ENCODE results near the gene RNASE7.

Gene RNASE7

GRCh38 chr14:21083565-21084325 lies 41.6 kb downstream of the RNASE7 start:
- Histone ChIP-seq H2AFZ (ENCODE audit: low read length) (no peak overlapping the region), H3K9ac (ENCODE audit: low read length) (no peak overlapping the region), H4K20me1 (ENCODE audit: insufficient read depth, low read length) (no peaks in the 10 kb centered on the region), H3K36me3 (ENCODE audit: insufficient read depth, low read length) (no peaks in the 10 kb centered on the region), H3K4me1 (ENCODE audit: insufficient read depth, low read length, severe bottlenecking) (no peaks in the 10 kb centered on the region), H3K27me3 (ENCODE audit: insufficient read depth, low read length) (peaks cover 9% of the 10 kb centered on the region; the same call in 1 of the 2 replicates), H3K79me2 (ENCODE audit: insufficient read depth, low read length) (no peaks in the 10 kb centered on the region), H3K4me3 (ENCODE audit: low read depth, low read length, poor library complexity, severe bottlenecking) (no peak overlapping the region), H3K4me2 (ENCODE audit: low read length) (no peak overlapping the region), H3F3A (ENCODE audit: insufficient read depth, low read length) (no peaks in the 10 kb centered on the region), H3K9me2 (ENCODE audit: low read depth, low read length) (no peaks in the 10 kb centered on the region), H3K27ac (ENCODE audit: low read depth, low read length, poor library complexity, severe bottlenecking) (no peak overlapping the region), H3K9me3 (ENCODE audit: low read length) (no peaks in the 10 kb centered on the region)
- TF ChIP-seq CTCF (IDR thresholded peaks at IDR 0.05; ENCODE audit: low read length) (no peak), EZH2 (IDR thresholded peaks at IDR 0.05; ENCODE audit: borderline replicate concordance, low read length) (no peak)

GRCh38 chr14:21084396-21084795 lies 42.2 kb downstream of the RNASE7 start:
- Histone ChIP-seq H2AFZ (ENCODE audit: low read length) (no peak overlapping the region), H3K27me3 (ENCODE audit: insufficient read depth, low read length) (peaks cover 9% of the 10 kb centered on the region; the same call in 1 of the 2 replicates), H3K36me3 (ENCODE audit: insufficient read depth, low read length) (no peaks in the 10 kb centered on the region), H3F3A (ENCODE audit: insufficient read depth, low read length) (no peaks in the 10 kb centered on the region), H4K20me1 (ENCODE audit: insufficient read depth, low read length) (no peaks in the 10 kb centered on the region), H3K79me2 (ENCODE audit: insufficient read depth, low read length) (no peaks in the 10 kb centered on the region), H3K9me3 (ENCODE audit: low read length) (no peaks in the 10 kb centered on the region), H3K4me3 (ENCODE audit: low read depth, low read length, poor library complexity, severe bottlenecking) (no peak overlapping the region), H3K9ac (ENCODE audit: low read length) (no peak overlapping the region), H3K4me1 (ENCODE audit: insufficient read depth, low read length, severe bottlenecking) (no peaks in the 10 kb centered on the region), H3K9me2 (ENCODE audit: low read depth, low read length) (no peaks in the 10 kb centered on the region), H3K27ac (ENCODE audit: low read depth, low read length, poor library complexity, severe bottlenecking) (no peak overlapping the region), H3K4me2 (ENCODE audit: low read length) (no peak overlapping the region)
- TF ChIP-seq CTCF (IDR thresholded peaks at IDR 0.05; ENCODE audit: low read length), result no peak
- TF ChIP-seq EZH2 (IDR thresholded peaks at IDR 0.05; ENCODE audit: borderline replicate concordance, low read length), result no peak

GRCh38 chr14:21084998-21085853 lies 43.1 kb downstream of the RNASE7 start:
- Histone ChIP-seq H3K27ac (ENCODE audit: low read depth, low read length, poor library complexity, severe bottlenecking) (no peak overlapping the region), H3K36me3 (ENCODE audit: insufficient read depth, low read length) (no peaks in the 10 kb centered on the region), H3F3A (ENCODE audit: insufficient read depth, low read length) (no peaks in the 10 kb centered on the region), H3K79me2 (ENCODE audit: insufficient read depth, low read length) (no peaks in the 10 kb centered on the region), H3K9me3 (ENCODE audit: low read length) (no peaks in the 10 kb centered on the region), H3K9ac (ENCODE audit: low read length) (no peak overlapping the region), H3K4me2 (ENCODE audit: low read length) (no peak overlapping the region), H3K9me2 (ENCODE audit: low read depth, low read length) (no peaks in the 10 kb centered on the region), H3K27me3 (ENCODE audit: insufficient read depth, low read length) (peaks cover 9% of the 10 kb centered on the region; the same call in 1 of the 2 replicates), H3K4me3 (ENCODE audit: low read depth, low read length, poor library complexity, severe bottlenecking) (no peak overlapping the region), H3K4me1 (ENCODE audit: insufficient read depth, low read length, severe bottlenecking) (no peaks in the 10 kb centered on the region), H2AFZ (ENCODE audit: low read length) (no peak overlapping the region), H4K20me1 (ENCODE audit: insufficient read depth, low read length) (no peaks in the 10 kb centered on the region)
- no peak for TF ChIP-seq CTCF (IDR thresholded peaks at IDR 0.05; ENCODE audit: low read length)
- TF ChIP-seq EZH2 (IDR thresholded peaks at IDR 0.05; ENCODE audit: borderline replicate concordance, low read length), result no peak
